Measurements from ENCODE around the gene RBBP8. TPM values are rescaled to one million over a fixed set of nuclear protein-coding genes. Genes with fewer than 3 reads are reported as not detected.
A peak's percentile ranks its signal among the peaks of the same experiment; 100 is the strongest.

The RBBP8 gene
- polyA plus RNA-seq, 1 donor from 2014 or later, result 10.8 TPM

DNA sequence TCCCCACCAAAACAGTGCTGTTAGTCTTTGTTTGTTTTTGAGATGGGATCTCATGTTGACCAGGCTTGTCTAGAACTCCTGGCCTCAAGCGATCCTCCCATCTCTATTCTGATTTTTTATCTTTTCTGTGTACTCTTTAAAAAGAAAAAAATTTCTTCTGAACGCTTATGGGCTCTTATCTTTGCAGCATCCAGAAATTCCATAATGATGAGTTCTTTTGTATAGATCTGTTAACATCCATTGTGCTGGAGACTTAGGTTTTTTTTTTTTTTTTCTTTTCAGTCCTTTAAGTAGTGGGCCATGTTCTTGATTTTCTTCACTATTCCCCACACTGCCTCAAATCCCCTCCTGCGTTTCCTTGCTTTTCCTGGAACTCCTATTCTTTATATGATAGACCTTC, 31.0 kb downstream of the RBBP8 start:
- no peak overlapping the region for H3K4me3 Mint-ChIP-seq
- no peaks in the 10 kb centered on the region for H3K27me3 Mint-ChIP-seq
- no peaks in the 10 kb centered on the region for H3K9me3 Mint-ChIP-seq
- peaks cover 5% of the 10 kb centered on the region for H3K36me3 Mint-ChIP-seq
- H3K4me1 Mint-ChIP-seq, result peaks cover 0 to 4% (median 2%) of the 10 kb centered on the region in 3 donors
- H3K27ac Mint-ChIP-seq, result peak overlapping the region in 1 of 3 donors; percentile 24

DNA sequence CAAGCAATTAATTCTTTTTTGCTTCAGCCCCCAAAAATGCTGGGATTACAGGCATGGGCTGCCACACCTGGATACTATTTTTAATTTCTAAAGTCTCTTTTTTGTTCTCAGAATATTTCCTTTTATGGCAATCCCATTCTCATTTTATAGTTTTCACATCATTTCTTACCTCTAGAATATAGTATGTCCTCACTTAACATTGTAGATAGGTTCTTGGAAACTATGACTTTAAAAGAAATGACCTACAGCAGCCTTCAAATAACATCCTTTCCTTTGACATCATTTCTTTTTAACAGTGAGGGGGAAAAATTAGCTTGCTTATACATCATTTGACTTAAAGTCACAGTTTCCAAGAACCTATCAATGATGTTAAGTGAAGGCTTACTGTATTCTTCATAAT, 31.6 kb downstream of the RBBP8 start:
- Mint-ChIP-seq H3K27me3 (no peaks in the 10 kb centered on the region), H3K4me3 (no peak overlapping the region), H3K4me1 (peaks cover 0 to 4% (median 2%) of the 10 kb centered on the region in 3 donors), H3K36me3 (peaks cover 8% of the 10 kb centered on the region), H3K27ac (no peak overlapping the region), H3K9me3 (no peaks in the 10 kb centered on the region)

DNA sequence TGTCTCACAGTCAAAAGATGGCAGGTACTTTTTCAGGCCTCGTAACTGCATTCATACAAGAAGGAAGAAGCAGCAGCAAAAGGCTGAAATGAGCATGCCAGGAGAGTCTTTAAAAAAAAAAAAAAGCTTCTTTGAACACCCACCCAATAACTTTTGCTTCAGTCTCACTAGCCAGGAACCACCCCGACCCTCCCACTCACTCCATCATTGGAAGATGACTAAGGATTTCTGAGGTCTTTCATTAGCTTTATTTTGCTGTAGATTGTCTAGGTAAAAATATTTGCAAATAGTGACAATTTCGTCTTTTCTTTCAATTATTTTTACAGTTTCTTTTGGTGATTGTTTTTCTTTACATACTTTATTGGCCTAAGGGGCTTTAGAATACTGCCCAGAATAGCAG, 37.9 kb downstream of the RBBP8 start:
- Mint-ChIP-seq H3K4me1 (peaks cover 2 to 7% (median 2%) of the 10 kb centered on the region in 3 donors), H3K4me3 (no peak overlapping the region), H3K27me3 (no peaks in the 10 kb centered on the region), H3K27ac (no peak overlapping the region), H3K36me3 (peaks cover 11% of the 10 kb centered on the region), H3K9me3 (no peaks in the 10 kb centered on the region)

DNA sequence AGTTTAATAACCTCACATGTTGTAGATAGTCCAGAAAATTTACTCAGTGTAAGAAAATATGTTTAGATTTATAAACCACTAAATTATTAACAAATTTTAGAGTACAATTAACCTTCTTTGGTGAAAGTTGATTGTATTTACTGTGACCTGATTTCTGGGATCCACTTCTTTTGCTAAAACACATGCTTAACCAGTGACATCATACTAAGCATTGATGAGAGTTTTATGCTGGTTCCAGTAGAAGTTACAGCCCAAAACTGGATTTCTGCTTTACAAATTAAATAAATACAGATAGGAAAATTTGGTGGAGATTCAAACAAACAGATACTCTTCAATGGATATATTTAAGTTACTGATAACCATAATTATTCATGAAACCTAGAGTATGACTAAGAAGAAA, 40.9 kb downstream of the RBBP8 start:
- Mint-ChIP-seq H3K36me3 (peaks cover 11% of the 10 kb centered on the region), H3K4me1 (peaks cover 2 to 19% (median 7%) of the 10 kb centered on the region in 3 donors), H3K27me3 (no peaks in the 10 kb centered on the region), H3K27ac (no peak overlapping the region), H3K9me3 (no peaks in the 10 kb centered on the region), H3K4me3 (no peak overlapping the region)

DNA sequence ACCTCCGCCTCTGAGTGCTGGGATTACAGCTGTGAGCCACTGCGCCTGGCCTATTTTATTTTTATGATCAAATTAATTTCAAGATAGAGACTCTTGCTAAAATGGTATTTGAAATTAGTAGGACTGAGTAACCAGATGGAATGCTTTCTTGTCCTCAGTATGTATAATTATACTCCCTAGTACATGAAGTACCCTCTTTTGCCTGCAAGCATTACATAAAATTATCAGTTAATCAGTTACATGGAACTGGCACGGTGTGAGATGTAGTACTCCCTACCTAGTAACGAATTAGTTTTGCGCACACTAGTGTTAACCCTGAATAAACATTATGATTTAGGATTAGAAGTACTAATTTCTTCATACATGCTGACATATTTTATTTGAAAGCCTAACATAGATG, 41.6 kb downstream of the RBBP8 start:
- Mint-ChIP-seq H3K27me3 (no peaks in the 10 kb centered on the region), H3K9me3 (no peaks in the 10 kb centered on the region), H3K4me3 (no peak overlapping the region), H3K27ac (no peak overlapping the region), H3K4me1 (peaks cover 2 to 19% (median 7%) of the 10 kb centered on the region in 3 donors), H3K36me3 (peaks cover 5% of the 10 kb centered on the region)

DNA sequence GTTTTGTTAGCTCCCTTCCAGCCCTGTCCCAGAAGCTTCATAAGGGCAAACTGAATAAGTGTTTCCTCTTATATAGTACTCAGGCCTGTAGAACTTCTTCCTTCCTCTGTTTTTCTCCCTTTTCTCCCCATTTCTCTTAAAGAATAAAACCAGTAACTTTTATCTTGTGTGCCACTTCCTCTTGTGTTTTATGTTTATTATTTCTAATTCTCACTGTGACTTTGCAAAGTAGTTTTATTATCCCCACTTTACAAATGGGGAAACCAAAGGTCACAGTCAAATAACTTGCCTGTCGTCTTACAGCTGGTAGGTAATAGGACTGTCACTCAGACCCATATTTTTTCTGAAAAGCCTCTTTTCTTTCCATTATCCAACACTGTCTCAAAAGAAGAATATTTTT, 42.4 kb downstream of the RBBP8 start:
- Mint-ChIP-seq H3K36me3 (peaks cover 8% of the 10 kb centered on the region), H3K27ac (no peak overlapping the region), H3K9me3 (no peaks in the 10 kb centered on the region), H3K4me1 (peaks cover 2 to 19% (median 9%) of the 10 kb centered on the region in 3 donors), H3K27me3 (no peaks in the 10 kb centered on the region), H3K4me3 (no peak overlapping the region)

DNA sequence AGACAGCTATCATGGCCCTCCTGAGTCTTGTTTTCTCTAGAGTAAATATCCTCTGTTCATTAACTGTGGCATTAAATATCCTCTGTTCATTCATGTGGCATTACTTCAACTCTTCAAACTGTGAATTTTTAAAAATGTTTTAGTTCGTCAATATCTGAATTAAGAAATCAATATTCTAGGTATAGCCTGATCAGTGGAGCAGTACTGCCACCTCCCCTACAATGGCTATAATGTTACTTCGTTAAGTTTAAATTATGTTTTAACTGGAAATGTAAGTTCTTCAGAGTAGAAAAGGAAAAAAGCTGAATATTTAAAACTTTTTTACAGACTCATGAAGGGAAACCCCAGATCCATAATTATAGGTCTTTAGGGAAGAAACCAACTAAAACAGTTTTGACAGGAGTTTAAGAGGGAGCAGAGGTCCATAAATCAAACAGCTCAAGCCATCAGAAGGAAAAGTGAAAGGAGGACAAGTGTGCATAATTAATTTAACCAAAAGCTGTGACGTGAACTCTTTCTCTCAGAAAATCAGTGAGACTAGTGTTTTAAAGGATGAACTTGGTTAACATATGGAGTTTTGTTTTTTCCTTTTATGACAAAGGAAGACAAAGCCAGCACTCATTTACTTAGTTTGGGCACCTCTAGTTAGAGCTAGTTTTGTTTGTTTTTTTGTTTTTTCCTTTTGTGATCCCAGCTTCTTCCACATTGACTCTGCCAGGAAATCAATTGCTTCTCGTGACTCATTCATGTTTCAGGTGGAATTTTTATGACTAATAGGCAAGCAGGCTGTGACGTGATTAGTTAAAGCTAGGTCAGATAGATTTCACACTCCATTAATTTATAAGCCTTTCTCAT, 44.9 kb downstream of the RBBP8 start:
- H3K4me3 Mint-ChIP-seq, result peak overlapping the region in 1 of 4 donors; percentile 28
- no peaks in the 10 kb centered on the region for H3K27me3 Mint-ChIP-seq
- H3K27ac Mint-ChIP-seq, result peak overlapping the region in 1 of 3 donors; percentile 44
- H3K36me3 Mint-ChIP-seq, result peaks cover 9% of the 10 kb centered on the region
- no peaks in the 10 kb centered on the region for H3K9me3 Mint-ChIP-seq
- H3K4me1 Mint-ChIP-seq, result peaks cover 8 to 30% (median 18%) of the 10 kb centered on the region in 3 donors

DNA sequence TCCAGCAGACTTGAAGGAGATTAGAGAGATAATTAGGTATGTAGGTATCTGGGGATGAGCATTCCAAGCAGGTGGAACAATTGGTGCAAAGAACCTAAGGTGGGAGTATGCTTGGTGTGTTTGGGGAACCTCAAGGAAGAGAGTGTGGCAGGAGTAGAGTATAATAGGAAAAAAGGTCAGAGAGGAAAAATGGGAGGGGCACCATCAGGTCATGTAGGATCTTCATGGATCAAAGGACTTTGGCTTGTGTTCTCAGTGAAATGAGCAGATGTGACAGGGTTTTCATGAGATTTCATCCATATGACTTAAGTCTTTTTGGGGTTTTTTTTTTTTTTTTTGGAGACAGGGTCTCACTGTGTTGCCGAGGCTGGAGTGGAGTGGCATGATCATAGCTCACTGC, 47.3 kb downstream of the RBBP8 start:
- peak overlapping the region in 1 of 3 donors; percentile 1 for H3K27ac Mint-ChIP-seq
- H3K27me3 Mint-ChIP-seq, result no peaks in the 10 kb centered on the region

DNA sequence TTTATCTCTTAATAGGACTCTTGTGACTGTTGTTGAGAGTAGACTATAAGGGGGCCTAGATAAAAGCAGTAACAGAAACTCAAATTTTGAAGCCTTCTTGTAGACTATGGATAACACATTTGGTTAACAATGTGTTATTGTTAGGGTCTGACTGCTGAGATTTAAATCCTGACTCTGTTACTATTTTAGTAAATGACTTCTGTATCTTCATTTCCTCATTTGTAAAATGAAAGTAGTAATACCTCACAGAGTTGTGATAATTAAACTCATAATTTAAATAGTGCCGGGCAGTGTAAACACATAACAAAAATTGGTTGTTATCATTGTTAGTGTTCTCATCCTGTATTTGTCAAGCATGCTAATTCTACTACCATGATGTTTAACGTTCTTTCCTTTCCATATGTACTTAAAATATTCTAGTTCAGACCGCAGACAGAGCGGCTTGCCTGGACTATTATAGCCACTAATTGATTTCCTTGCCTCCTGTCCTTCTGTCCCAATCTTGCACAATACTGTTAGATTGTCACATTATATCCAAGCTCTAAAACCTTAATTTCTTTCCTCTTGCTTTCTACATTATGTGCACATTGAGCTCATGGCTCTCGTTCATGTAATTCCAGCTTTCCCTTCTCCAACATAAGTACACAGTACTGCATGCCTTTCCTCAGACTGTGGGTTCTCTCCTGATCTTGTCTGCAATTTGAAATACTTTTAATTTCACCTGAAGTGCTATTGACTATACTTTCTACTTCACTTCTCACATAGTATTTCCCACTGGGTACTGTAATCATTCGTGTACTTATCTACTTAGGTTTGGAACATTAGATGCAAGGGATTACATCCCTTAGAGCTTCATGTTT, 48.4 kb downstream of the RBBP8 start:
- Mint-ChIP-seq H3K4me1 (peaks cover 7 to 22% (median 15%) of the 10 kb centered on the region in 3 donors), H3K27me3 (no peaks in the 10 kb centered on the region), H3K27ac (no peak overlapping the region), H3K36me3 (peaks cover 10% of the 10 kb centered on the region), H3K9me3 (no peaks in the 10 kb centered on the region), H3K4me3 (peak overlapping the region in 2 of 4 donors; percentile 5 to 58)

More for the DNA sequence above, 47.3 kb downstream of the RBBP8 start:
- Mint-ChIP-seq H3K36me3 (peaks cover 9% of the 10 kb centered on the region), H3K4me3 (peak overlapping the region in 1 of 4 donors; percentile 39), H3K9me3 (no peaks in the 10 kb centered on the region), H3K4me1 (peaks cover 8 to 30% (median 17%) of the 10 kb centered on the region in 3 donors)

DNA sequence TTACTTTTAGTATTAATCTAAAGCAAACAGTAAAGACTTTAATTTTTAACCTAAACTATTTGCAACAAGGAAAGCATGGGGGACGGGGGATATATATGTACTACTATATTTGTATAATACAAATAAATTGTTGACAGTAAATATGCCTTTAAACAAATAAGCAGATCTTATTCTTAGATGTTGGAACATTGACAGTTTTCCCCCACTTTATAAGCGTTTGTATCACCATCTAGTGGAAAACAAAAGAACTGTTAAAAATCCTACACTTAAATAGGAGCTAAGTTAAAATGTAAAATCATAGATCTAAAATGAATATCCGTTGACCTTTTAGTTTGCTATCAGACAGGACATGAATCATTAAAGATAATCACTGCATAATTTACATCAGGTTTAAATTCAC, 50.0 kb downstream of the RBBP8 start:
- H3K4me1 Mint-ChIP-seq, result peaks cover 7 to 17% (median 10%) of the 10 kb centered on the region in 3 donors
- H3K27me3 Mint-ChIP-seq, result no peaks in the 10 kb centered on the region
- peaks cover 10% of the 10 kb centered on the region for H3K36me3 Mint-ChIP-seq
- no peak overlapping the region for H3K27ac Mint-ChIP-seq
- no peaks in the 10 kb centered on the region for H3K9me3 Mint-ChIP-seq
- H3K4me3 Mint-ChIP-seq, result no peak overlapping the region

DNA sequence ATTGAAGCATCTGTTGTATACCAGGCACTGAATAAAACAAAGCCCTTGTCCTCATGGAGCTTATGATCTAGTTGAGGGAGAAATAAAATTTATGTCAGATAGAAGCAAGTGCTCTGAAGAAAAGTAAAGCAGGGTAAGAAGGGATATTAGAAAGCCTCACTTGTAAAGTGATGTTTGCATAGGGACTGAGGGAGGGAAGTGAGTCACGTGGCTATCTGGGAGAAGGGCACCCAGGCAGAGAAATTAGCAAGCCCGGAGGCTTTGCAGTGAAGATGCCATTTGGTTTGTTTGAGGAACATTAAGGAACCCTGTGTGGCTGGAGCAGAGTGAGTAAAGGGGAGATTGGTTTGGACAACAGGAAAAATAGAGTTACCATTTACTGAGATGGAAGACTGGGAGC, 52.1 kb downstream of the RBBP8 start:
- Mint-ChIP-seq H3K4me3 (no peak overlapping the region), H3K36me3 (peaks cover 8% of the 10 kb centered on the region), H3K27ac (no peak overlapping the region), H3K27me3 (no peaks in the 10 kb centered on the region), H3K4me1 (peaks cover 7 to 12% (median 9%) of the 10 kb centered on the region in 3 donors), H3K9me3 (no peaks in the 10 kb centered on the region)

DNA sequence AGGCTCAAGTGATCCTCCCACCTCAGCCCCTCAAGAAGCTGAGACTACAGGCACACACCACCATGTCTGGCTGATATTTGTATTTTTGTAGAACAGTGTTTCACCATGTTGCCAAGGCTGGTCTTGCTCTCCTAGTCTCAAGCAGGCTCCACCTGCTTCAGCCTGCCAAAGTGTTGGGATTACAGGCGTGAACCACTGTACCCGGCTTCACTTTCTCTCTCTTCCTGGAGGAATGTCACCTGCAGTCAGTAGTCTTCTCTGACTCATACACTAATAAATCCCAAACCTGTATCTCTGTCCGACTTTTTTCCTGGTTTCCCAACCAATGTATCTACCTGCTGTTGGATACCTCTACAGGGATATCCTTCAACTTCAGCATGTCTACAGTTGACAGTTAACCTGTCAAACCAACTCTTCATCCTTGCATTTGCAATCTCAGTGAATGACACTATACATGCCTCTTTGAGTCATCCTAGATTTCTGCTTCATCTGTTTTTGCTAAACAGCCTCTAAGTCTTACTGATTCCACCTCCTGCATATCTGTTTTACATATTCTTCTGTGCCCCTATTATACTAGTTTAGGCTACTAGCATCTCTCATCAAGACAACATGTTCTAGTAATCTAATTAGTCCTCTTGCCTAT, 54.5 kb downstream of the RBBP8 start:
- H3K4me3 Mint-ChIP-seq, result no peak overlapping the region
- no peaks in the 10 kb centered on the region for H3K27me3 Mint-ChIP-seq
- no peak overlapping the region for H3K27ac Mint-ChIP-seq
- H3K36me3 Mint-ChIP-seq, result peaks cover 10% of the 10 kb centered on the region
- no peaks in the 10 kb centered on the region for H3K9me3 Mint-ChIP-seq
- H3K4me1 Mint-ChIP-seq, result no peaks in the 10 kb centered on the region

DNA sequence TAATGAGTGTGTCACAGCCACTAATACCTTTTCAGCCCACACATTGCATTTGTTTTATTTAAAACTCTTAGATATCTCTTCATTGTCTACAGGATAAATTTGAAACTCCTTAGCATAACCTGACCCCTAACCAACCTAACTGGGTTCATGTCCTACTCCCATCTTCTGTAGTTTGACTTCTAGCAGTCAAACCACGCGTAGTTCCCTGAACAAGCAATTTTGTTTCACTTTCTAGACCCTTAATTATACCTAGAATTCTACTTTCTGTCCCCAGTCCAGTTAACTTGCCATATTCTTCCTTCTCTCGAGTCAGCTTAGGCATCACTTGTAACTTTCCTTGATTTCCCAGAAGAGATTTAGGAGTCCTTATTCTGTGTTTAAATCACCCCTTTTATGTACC, 55.1 kb downstream of the RBBP8 start:
- no peaks in the 10 kb centered on the region for H3K4me1 Mint-ChIP-seq
- no peak overlapping the region for H3K4me3 Mint-ChIP-seq
- H3K27me3 Mint-ChIP-seq, result no peaks in the 10 kb centered on the region
- H3K36me3 Mint-ChIP-seq, result peaks cover 10% of the 10 kb centered on the region
- H3K27ac Mint-ChIP-seq, result no peak overlapping the region
- no peaks in the 10 kb centered on the region for H3K9me3 Mint-ChIP-seq

DNA sequence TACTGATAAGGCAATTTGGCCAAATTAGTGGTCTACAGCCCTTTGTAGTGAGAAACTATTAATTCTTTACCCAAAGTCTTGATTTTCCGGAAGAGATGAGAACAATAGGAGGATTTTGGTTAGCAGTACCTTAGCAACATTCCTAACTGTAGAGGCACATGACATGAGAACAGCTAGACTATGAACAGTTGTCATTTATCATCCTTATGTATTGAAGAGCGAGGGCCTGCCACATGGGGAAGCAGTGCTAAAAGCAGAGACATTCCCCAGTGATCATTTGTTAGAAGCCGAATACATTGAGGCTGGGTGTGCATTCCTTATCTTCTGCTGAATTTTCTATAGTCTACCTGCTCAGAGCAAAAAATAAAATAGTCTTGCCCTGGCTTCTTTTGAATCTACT, 65.2 kb downstream of the RBBP8 start:
- Mint-ChIP-seq H3K9me3 (no peaks in the 10 kb centered on the region), H3K4me3 (no peak overlapping the region), H3K27me3 (no peaks in the 10 kb centered on the region), H3K36me3 (peaks cover 10% of the 10 kb centered on the region), H3K27ac (no peak overlapping the region), H3K4me1 (no peaks in the 10 kb centered on the region)

DNA sequence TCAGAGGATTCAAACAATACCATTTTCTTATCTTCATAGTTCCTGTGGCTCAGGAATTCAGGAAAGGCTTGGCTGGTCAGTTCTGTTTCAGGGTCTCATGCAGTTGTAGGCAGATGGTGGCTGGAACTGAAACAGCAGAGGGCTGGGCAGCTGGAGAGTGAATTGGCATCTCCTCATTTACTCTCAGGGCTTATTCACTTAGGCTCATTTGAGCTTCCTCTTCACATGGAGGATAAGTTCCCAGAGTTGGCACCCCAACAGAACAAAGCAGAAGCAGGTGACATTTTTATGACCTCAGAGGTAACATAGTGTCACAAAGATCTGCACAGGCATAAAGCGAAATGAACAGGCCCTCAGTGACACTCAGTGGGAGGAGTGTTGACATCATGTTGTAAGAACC, 66.1 kb downstream of the RBBP8 start:
- no peaks in the 10 kb centered on the region for H3K4me1 Mint-ChIP-seq
- no peaks in the 10 kb centered on the region for H3K9me3 Mint-ChIP-seq
- no peak overlapping the region for H3K4me3 Mint-ChIP-seq
- H3K27ac Mint-ChIP-seq, result no peak overlapping the region
- peaks cover 10% of the 10 kb centered on the region for H3K36me3 Mint-ChIP-seq
- no peaks in the 10 kb centered on the region for H3K27me3 Mint-ChIP-seq
